HL-60 (cell line): Measurements from ENCODE around the gene CEP350.

Experiments
- DNase-seq, 2 experiments: peaks; one replicate each; pipeline ENCODE4 v3.0.0-alpha.2; 2010 to 2020; ENCODE audit warnings: low read depth in 1 of 2, low spot score in 1 of 2
- H3K27ac ChIP-seq: fragments of 250-450 bp; sonication (Bioruptor Pico); replicated peaks from 2 replicates; pipeline ENCODE4 v1.5.1; 2020; ENCODE audit warnings: mild to moderate bottlenecking, moderate library complexity
- H3K27me3 ChIP-seq: fragments of 250-450 bp; sonication (Bioruptor Pico); 2 replicates; pipeline ENCODE4 v1.5.1; 2021; ENCODE audit warnings: mild to moderate bottlenecking, moderate library complexity; ENCODE audit not compliant: insufficient read depth, poor library complexity, severe bottlenecking
- H3K4me3 ChIP-seq: replicated peaks from 2 replicates; pipeline ENCODE4 v1.5.1; 2011; ENCODE audit warnings: mild to moderate bottlenecking, control low read depth, low read length; ENCODE audit not compliant: insufficient read depth
- GABPA ChIP-seq: IDR thresholded peaks from 2 replicates; pipeline ENCODE4 v1.6.1; 2012; ENCODE audit warnings: low read depth
- POLR2AphosphoS5 ChIP-seq: IDR thresholded peaks from 2 replicates; pipeline ENCODE4 v1.6.1; 2012; ENCODE audit warnings: low read depth
- SPI1 ChIP-seq: IDR thresholded peaks from 2 replicates; pipeline ENCODE4 v1.6.1; 2012; ENCODE audit warnings: low read depth, mild to moderate bottlenecking, borderline replicate concordance
- TF ChIP-seq, protein P1 (sequence below): IDR thresholded peaks from one replicate; pipeline ENCODE4 v1.5.1; 2011; ENCODE audit warnings: low read length, control low read depth, inconsistent platforms; ENCODE audit not compliant: insufficient read depth
- TF ChIP-seq, protein P2 (sequence below): IDR thresholded peaks from 2 replicates; pipeline ENCODE4 v1.6.1; 2012; ENCODE audit warnings: low read depth; ENCODE audit not compliant: insufficient replicate concordance

Gene CEP350

DNA sequence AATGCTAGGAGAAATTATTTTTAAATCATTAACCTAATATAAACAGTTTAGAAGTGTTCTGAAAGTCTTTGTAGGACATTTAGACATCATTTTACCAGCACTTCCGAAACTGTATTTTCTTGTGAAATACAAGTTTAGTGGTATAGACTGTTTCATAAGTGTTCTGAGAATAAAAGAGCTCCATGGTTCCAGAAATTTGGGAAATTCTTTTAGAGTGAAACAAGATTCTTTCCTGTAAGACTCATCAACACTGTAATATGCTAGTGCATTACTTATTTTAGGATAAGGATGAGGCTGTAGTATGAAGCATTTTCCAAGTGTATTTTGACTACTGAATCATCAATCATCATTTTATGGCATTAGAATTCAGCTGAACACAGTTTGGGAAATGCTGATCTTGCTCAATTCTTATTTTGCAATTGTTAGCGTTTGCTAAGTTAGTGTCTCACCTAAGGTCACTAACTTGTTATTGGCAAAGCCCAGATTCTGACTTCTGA is 73.4 kb downstream of the CEP350 start:
- Histone ChIP-seq H3K27me3 (no peaks in the 10 kb centered on the region), H3K27ac (peak overlapping the region; percentile 2), H3K4me3 (no peak overlapping the region)
- TF ChIP-seq SPI1: no peak
- no peak for TF ChIP-seq GABPA
- TF ChIP-seq, protein P1, sequence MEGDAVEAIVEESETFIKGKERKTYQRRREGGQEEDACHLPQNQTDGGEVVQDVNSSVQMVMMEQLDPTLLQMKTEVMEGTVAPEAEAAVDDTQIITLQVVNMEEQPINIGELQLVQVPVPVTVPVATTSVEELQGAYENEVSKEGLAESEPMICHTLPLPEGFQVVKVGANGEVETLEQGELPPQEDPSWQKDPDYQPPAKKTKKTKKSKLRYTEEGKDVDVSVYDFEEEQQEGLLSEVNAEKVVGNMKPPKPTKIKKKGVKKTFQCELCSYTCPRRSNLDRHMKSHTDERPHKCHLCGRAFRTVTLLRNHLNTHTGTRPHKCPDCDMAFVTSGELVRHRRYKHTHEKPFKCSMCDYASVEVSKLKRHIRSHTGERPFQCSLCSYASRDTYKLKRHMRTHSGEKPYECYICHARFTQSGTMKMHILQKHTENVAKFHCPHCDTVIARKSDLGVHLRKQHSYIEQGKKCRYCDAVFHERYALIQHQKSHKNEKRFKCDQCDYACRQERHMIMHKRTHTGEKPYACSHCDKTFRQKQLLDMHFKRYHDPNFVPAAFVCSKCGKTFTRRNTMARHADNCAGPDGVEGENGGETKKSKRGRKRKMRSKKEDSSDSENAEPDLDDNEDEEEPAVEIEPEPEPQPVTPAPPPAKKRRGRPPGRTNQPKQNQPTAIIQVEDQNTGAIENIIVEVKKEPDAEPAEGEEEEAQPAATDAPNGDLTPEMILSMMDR: no peak
- TF ChIP-seq POLR2AphosphoS5: no peak
- TF ChIP-seq, protein P2, sequence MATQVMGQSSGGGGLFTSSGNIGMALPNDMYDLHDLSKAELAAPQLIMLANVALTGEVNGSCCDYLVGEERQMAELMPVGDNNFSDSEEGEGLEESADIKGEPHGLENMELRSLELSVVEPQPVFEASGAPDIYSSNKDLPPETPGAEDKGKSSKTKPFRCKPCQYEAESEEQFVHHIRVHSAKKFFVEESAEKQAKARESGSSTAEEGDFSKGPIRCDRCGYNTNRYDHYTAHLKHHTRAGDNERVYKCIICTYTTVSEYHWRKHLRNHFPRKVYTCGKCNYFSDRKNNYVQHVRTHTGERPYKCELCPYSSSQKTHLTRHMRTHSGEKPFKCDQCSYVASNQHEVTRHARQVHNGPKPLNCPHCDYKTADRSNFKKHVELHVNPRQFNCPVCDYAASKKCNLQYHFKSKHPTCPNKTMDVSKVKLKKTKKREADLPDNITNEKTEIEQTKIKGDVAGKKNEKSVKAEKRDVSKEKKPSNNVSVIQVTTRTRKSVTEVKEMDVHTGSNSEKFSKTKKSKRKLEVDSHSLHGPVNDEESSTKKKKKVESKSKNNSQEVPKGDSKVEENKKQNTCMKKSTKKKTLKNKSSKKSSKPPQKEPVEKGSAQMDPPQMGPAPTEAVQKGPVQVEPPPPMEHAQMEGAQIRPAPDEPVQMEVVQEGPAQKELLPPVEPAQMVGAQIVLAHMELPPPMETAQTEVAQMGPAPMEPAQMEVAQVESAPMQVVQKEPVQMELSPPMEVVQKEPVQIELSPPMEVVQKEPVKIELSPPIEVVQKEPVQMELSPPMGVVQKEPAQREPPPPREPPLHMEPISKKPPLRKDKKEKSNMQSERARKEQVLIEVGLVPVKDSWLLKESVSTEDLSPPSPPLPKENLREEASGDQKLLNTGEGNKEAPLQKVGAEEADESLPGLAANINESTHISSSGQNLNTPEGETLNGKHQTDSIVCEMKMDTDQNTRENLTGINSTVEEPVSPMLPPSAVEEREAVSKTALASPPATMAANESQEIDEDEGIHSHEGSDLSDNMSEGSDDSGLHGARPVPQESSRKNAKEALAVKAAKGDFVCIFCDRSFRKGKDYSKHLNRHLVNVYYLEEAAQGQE: no peak
- DNase-seq: peak; percentile 17 to 43

DNA sequence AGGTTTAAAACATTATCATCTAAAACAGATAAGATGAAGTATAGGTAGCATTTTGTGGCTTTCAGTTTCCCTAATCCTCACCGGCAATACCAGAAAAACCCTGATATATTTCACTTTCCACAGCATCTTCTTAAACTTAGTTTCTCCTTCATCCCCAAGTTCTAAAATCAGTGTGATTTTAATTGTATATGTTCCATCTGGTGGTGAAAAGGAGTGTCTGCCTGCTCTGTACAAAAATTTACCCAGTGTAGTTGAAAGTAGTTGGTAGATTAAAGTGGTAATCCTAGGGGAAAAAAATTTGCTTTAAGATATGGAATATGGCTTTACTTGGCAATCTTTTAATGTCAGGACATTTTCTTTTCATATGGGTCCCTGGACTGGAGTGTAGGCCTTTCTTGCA is 74.3 kb downstream of the CEP350 start:
- TF ChIP-seq POLR2AphosphoS5 (no peak), GABPA (no peak)
- TF ChIP-seq, protein P2: no peak
- TF ChIP-seq, protein P1: no peak
- H3K27ac ChIP-seq: 0 out of 2 replicates have a peak overlapping the region, but pooled peaks have one; percentile 14
- no peak for DNase-seq
- no peak overlapping the region for H3K4me3 ChIP-seq
- H3K27me3 ChIP-seq: no peaks in the 10 kb centered on the region

DNA sequence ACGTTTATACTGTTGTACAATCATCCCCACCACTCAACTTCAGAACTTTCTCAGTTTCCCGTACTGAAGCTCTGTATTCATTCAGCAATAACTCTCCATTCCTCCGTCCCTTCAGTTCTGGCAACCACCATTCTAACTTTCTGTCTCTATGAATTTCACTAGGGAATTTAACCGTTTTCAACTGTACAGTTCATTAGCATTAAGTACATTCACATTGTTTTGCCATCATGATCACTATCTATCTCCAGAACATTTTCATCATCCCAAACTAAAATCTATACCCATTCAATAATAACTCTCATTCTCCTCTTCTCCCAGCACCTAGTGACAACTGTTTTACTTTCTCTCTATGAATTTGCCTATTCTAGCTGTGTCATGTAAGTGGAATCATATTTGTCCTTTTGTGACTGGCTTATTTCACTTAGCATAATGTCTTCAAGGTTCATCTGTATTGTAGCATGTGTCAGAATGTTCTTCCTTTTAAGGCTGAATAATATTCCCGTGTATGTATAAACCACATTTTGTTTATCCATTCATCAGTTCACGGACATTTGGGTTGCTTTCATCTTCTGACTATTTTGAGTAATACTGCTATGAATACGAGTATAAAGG is 75.0 kb downstream of the CEP350 start:
- Histone ChIP-seq H3K27me3 (no peaks in the 10 kb centered on the region), H3K27ac (no peak overlapping the region), H3K4me3 (no peak overlapping the region)
- TF ChIP-seq GABPA (no peak), SPI1 (no peak), POLR2AphosphoS5 (no peak)
- TF ChIP-seq, protein P2: no peak
- TF ChIP-seq, protein P1: no peak
- no peak for DNase-seq
